ENCODE results near the gene SYT9.
"Not testable (repeated sequence)": the region's sequence is repeated elsewhere in the genome, so short reads cannot be mapped to it uniquely, and the experiment has no call there.

SYT9 gene

GRCh38 chr11:7335442-7335841 is 83.7 kb downstream of the SYT9 start:
- no CpG with 5 or more reads among the region's 2 CpGs for WGBS (ENCODE audit: insufficient coverage, insufficient read length)
- H3K4me3 ChIP-seq (ENCODE audit: low read length); H3K27ac ChIP-seq (ENCODE audit: low read length); H3K27me3 ChIP-seq (ENCODE audit: control insufficient read depth, insufficient read depth, low read length); H3K36me3 ChIP-seq (ENCODE audit: control insufficient read depth, insufficient read depth, low read length); H3K4me1 ChIP-seq (ENCODE audit: control insufficient read depth, insufficient read depth, low read length); H3K9me3 ChIP-seq (ENCODE audit: control insufficient read depth, insufficient read depth, low read length); DNase-seq (ENCODE audit: low read depth, low spot score): not testable (repeated sequence)

GRCh38 chr11:7341551-7341950 is 89.8 kb downstream of the SYT9 start:
- no peaks in the 10 kb centered on the region for H3K9me3 ChIP-seq (ENCODE audit: control insufficient read depth, insufficient read depth, low read length)
- no CpG with 5 or more reads among the region's 2 CpGs for WGBS (ENCODE audit: insufficient coverage, insufficient read length)

GRCh38 chr11:7347611-7348431 is 96.1 kb downstream of the SYT9 start:
- no peak overlapping the region for H3K4me3 ChIP-seq (ENCODE audit: low read length)
- H3K27me3 ChIP-seq (ENCODE audit: control insufficient read depth, insufficient read depth, low read length): no peaks in the 10 kb centered on the region
- no peaks in the 10 kb centered on the region for H3K9me3 ChIP-seq (ENCODE audit: control insufficient read depth, insufficient read depth, low read length)
- WGBS (ENCODE audit: insufficient coverage, insufficient read length): no CpG with 5 or more reads among the region's 6 CpGs
- no peaks in the 10 kb centered on the region for H3K36me3 ChIP-seq (ENCODE audit: control insufficient read depth, insufficient read depth, low read length)
- DNase-seq (ENCODE audit: low read depth, low spot score): no peak
- H3K4me1 ChIP-seq (ENCODE audit: control insufficient read depth, insufficient read depth, low read length): no peaks in the 10 kb centered on the region; the same call in 1 of the 2 replicates
- H3K27ac ChIP-seq (ENCODE audit: low read length): no peak overlapping the region

More at GRCh38 chr11:7341551-7341950, 89.8 kb downstream of the SYT9 start:
- Histone ChIP-seq H3K27me3 (ENCODE audit: control insufficient read depth, insufficient read depth, low read length) (no peaks in the 10 kb centered on the region), H3K4me1 (ENCODE audit: control insufficient read depth, insufficient read depth, low read length) (no peaks in the 10 kb centered on the region), H3K27ac (ENCODE audit: low read length) (no peak overlapping the region), H3K36me3 (ENCODE audit: control insufficient read depth, insufficient read depth, low read length) (no peaks in the 10 kb centered on the region), H3K4me3 (ENCODE audit: low read length) (no peak overlapping the region)
- no peak for DNase-seq (ENCODE audit: low read depth, low spot score)

DNA sequence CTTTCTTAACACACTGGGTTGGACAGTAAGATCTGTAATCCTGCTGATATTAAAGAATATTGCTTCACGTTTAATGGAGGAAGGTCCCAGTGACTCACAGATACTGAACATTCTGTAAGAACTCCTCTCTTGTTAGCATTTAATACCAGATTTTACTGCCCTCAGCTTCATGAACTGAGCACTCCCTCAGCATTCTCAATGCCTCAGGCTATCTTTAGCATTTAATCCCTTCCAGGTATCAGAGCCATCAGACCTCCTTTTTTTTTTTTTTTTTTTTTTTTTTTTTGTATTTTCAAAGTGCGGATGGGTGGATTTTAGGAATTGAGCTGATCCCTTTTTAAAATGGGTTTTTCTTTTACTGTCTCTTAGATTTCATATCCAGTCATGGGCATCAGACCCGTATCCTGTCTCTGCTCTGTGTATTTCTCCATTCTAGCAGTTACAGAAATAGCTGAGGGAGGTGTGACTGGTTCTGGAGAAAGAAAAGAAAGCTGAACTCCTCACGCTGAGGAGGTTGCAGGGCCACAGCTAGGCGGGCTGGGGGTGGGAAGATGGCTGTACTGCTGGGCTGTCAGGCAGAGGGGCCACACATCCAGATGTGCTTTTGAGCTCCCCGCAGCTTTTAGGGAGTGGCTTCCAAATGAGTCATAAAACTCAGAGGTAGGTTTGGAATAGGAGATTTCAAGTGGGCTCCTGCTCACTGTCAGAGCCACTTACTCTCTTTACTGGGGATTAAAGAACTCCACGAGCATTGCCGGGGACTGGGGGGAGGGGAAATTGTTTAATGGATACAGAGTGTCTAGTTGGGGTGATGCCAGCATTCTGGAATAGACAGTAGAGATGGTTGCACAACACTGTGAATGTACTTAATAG is 97.0 kb downstream of the SYT9 start:
- no CpG with 5 or more reads among the region's 8 CpGs for WGBS (ENCODE audit: insufficient coverage, insufficient read length)
- Histone ChIP-seq H3K36me3 (ENCODE audit: control insufficient read depth, insufficient read depth, low read length) (no peaks in the 10 kb centered on the region), H3K4me1 (ENCODE audit: control insufficient read depth, insufficient read depth, low read length) (no peaks in the 10 kb centered on the region; the same call in 1 of the 2 replicates), H3K27ac (ENCODE audit: low read length) (no peak overlapping the region), H3K27me3 (ENCODE audit: control insufficient read depth, insufficient read depth, low read length) (no peaks in the 10 kb centered on the region), H3K9me3 (ENCODE audit: control insufficient read depth, insufficient read depth, low read length) (no peaks in the 10 kb centered on the region), H3K4me3 (ENCODE audit: low read length) (no peak overlapping the region)
- DNase-seq (ENCODE audit: low read depth, low spot score): no peak

- no peak for DNase-seq (ENCODE audit: low read depth, low spot score)
- H3K27me3 ChIP-seq (ENCODE audit: control insufficient read depth, insufficient read depth, low read length): no peaks in the 10 kb centered on the region
- no peaks in the 10 kb centered on the region; the same call in 1 of the 2 replicates for H3K4me1 ChIP-seq (ENCODE audit: control insufficient read depth, insufficient read depth, low read length)
- WGBS (ENCODE audit: insufficient coverage, insufficient read length): no CpG with 5 or more reads among the region's 5 CpGs
- H3K9me3 ChIP-seq (ENCODE audit: control insufficient read depth, insufficient read depth, low read length): no peaks in the 10 kb centered on the region
- H3K4me3 ChIP-seq (ENCODE audit: low read length): no peak overlapping the region
- H3K36me3 ChIP-seq (ENCODE audit: control insufficient read depth, insufficient read depth, low read length): no peaks in the 10 kb centered on the region
- H3K27ac ChIP-seq (ENCODE audit: low read length): no peak overlapping the region
Measured at GRCh38 chr11:7351228-7351627, 99.5 kb downstream of the SYT9 start.

DNA sequence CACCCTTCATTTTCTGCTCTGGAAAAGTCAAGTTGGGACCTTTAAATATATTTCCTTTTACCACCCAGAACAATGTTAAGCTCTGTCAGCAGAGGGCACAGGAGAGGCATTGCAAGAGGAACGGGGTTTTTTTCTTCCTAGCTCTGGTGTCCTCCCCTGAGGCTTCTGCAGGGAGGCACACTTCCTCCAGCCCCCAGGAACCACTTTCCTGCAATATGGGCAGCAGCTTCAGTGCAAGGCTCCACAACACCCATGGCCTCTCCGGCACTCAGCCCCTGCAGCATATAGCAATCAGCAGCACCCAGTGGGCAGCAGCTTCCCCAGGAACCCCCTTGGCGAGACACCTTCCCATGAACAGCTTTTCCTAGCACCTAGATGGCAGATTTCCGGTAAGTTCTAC is 101.4 kb downstream of the SYT9 start:
- Histone ChIP-seq H3K4me1 (ENCODE audit: control insufficient read depth, insufficient read depth, low read length) (no peaks in the 10 kb centered on the region; the same call in 1 of the 2 replicates), H3K9me3 (ENCODE audit: control insufficient read depth, insufficient read depth, low read length) (no peaks in the 10 kb centered on the region), H3K4me3 (ENCODE audit: low read length) (no peak overlapping the region), H3K36me3 (ENCODE audit: control insufficient read depth, insufficient read depth, low read length) (no peaks in the 10 kb centered on the region), H3K27ac (ENCODE audit: low read length) (no peak overlapping the region), H3K27me3 (ENCODE audit: control insufficient read depth, insufficient read depth, low read length) (no peaks in the 10 kb centered on the region)
- peak; percentile 25 for DNase-seq (ENCODE audit: low read depth, low spot score)
- no CpG with 5 or more reads among the region's 4 CpGs for WGBS (ENCODE audit: insufficient coverage, insufficient read length)

GRCh38 chr11:7364660-7365059 is 113.0 kb downstream of the SYT9 start:
- no peaks in the 10 kb centered on the region for H3K27me3 ChIP-seq (ENCODE audit: control insufficient read depth, insufficient read depth, low read length)
- H3K9me3 ChIP-seq (ENCODE audit: control insufficient read depth, insufficient read depth, low read length): no peaks in the 10 kb centered on the region
- H3K36me3 ChIP-seq (ENCODE audit: control insufficient read depth, insufficient read depth, low read length): no peaks in the 10 kb centered on the region
- no peak overlapping the region for H3K4me3 ChIP-seq (ENCODE audit: low read length)
- no CpG with 5 or more reads among the region's 1 CpG for WGBS (ENCODE audit: insufficient coverage, insufficient read length)
- H3K4me1 ChIP-seq (ENCODE audit: control insufficient read depth, insufficient read depth, low read length): no peaks in the 10 kb centered on the region
- H3K27ac ChIP-seq (ENCODE audit: low read length): no peak overlapping the region
- no peak for DNase-seq (ENCODE audit: low read depth, low spot score)

DNA sequence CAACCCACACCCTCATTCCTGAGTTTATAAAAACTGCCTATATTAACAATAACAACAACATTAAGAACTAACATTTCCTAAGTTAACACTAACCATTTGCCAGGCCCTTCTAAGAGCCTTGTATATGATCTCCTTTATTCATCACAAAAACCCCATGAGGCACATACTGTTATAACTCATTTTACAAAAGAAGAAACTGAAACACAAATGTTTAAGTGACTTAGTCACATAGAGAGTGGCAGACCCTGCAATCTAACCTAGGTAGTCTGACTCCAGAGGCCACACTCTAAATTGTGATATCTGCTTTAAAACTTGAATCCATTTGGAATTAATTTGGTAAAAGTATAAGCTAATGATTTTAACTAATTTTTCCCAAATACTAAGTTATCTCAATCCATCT is 116.1 kb downstream of the SYT9 start:
- Histone ChIP-seq H3K9me3 (ENCODE audit: control insufficient read depth, insufficient read depth, low read length) (no peaks in the 10 kb centered on the region), H3K36me3 (ENCODE audit: control insufficient read depth, insufficient read depth, low read length) (no peaks in the 10 kb centered on the region), H3K4me1 (ENCODE audit: control insufficient read depth, insufficient read depth, low read length) (no peaks in the 10 kb centered on the region), H3K27ac (ENCODE audit: low read length) (no peak overlapping the region), H3K4me3 (ENCODE audit: low read length) (no peak overlapping the region), H3K27me3 (ENCODE audit: control insufficient read depth, insufficient read depth, low read length) (no peaks in the 10 kb centered on the region)
- no peak for DNase-seq (ENCODE audit: low read depth, low spot score)

- no CpG with 5 or more reads among the region's 1 CpG for WGBS (ENCODE audit: insufficient coverage, insufficient read length)
- H3K27me3 ChIP-seq (ENCODE audit: control insufficient read depth, insufficient read depth, low read length): no peaks in the 10 kb centered on the region
- DNase-seq (ENCODE audit: low read depth, low spot score): no peak
- no peak overlapping the region for H3K4me3 ChIP-seq (ENCODE audit: low read length)
- H3K36me3 ChIP-seq (ENCODE audit: control insufficient read depth, insufficient read depth, low read length): no peaks in the 10 kb centered on the region
- no peak overlapping the region for H3K27ac ChIP-seq (ENCODE audit: low read length)
- H3K4me1 ChIP-seq (ENCODE audit: control insufficient read depth, insufficient read depth, low read length): no peaks in the 10 kb centered on the region
- H3K9me3 ChIP-seq (ENCODE audit: control insufficient read depth, insufficient read depth, low read length): no peaks in the 10 kb centered on the region
Measured at GRCh38 chr11:7376386-7376785, 124.7 kb downstream of the SYT9 start.

DNA sequence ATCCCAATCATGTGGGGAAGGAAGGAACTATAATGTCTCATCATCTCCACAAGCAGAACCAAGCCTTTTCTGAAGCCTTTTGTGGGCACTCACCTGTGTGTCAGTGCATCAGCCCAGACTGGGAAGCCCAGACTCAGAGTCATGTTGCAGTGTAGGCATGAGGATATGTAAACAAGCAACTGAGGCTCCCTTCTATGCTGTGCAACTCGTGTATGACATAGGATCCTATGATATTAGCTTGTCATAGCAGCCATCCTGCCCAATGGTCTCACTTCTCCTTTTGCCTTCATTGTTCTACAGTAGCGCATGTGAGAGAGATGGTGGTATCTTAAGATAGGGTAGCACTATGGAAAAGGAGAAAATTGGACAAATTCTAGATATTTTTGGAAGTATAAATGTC is 130.2 kb downstream of the SYT9 start:
- Histone ChIP-seq H3K36me3 (ENCODE audit: control insufficient read depth, insufficient read depth, low read length) (no peaks in the 10 kb centered on the region), H3K27me3 (ENCODE audit: control insufficient read depth, insufficient read depth, low read length) (no peaks in the 10 kb centered on the region), H3K4me3 (ENCODE audit: low read length) (no peak overlapping the region), H3K27ac (ENCODE audit: low read length) (no peak overlapping the region), H3K4me1 (ENCODE audit: control insufficient read depth, insufficient read depth, low read length) (no peaks in the 10 kb centered on the region), H3K9me3 (ENCODE audit: control insufficient read depth, insufficient read depth, low read length) (no peaks in the 10 kb centered on the region)
- no CpG with 5 or more reads among the region's 2 CpGs for whole genome bisulfite sequencing (ENCODE audit: insufficient coverage, insufficient read length)
- no peak for DNase-seq (ENCODE audit: low read depth, low spot score)
